Measurements from ENCODE around the gene AKR1B15.
"Not testable (repeated sequence)": the region's sequence is repeated elsewhere in the genome, so short reads cannot be mapped to it uniquely, and the experiment has no call there.

Gene AKR1B15

GRCh38 chr7:134567368-134567767, 18.5 kb downstream of the AKR1B15 start:
- DNase-seq = no peak

- DNase-seq = not testable (repeated sequence)
Measured at GRCh38 chr7:134569962-134570361, 21.1 kb downstream of the AKR1B15 start.

- DNase-seq = no peak
Measured at GRCh38 chr7:134571101-134571500, 22.2 kb downstream of the AKR1B15 start.

GRCh38 chr7:134571746-134572461, 23.0 kb downstream of the AKR1B15 start:
- DNase-seq = no peak

GRCh38 chr7:134574322-134574721, 25.4 kb downstream of the AKR1B15 start:
- DNase-seq = no peak

GRCh38 chr7:134584290-134584689, 35.4 kb downstream of the AKR1B15 start:
- no peak for DNase-seq

- DNase-seq = no peak
Measured at GRCh38 chr7:134585897-134586296, 37.0 kb downstream of the AKR1B15 start.

GRCh38 chr7:134587750-134588149, 38.8 kb downstream of the AKR1B15 start:
- DNase-seq = no peak

GRCh38 chr7:134589491-134589941, 40.6 kb downstream of the AKR1B15 start:
- DNase-seq = no peak

- DNase-seq = no peak
Measured at GRCh38 chr7:134593530-134594392, 44.9 kb downstream of the AKR1B15 start.

- no peak for DNase-seq
Measured at GRCh38 chr7:134594877-134595276, 46.0 kb downstream of the AKR1B15 start.

GRCh38 chr7:134599371-134599770, 50.5 kb downstream of the AKR1B15 start:
- DNase-seq = no peak

GRCh38 chr7:134601459-134601858, 52.5 kb downstream of the AKR1B15 start:
- DNase-seq = no peak

- no peak for DNase-seq
Measured at GRCh38 chr7:134602881-134603451, 54.1 kb downstream of the AKR1B15 start.

- peak; percentile 18 for DNase-seq
Measured at GRCh38 chr7:134605978-134606923, 57.3 kb downstream of the AKR1B15 start.

- no peak for DNase-seq
Measured at GRCh38 chr7:134611611-134612151, 62.8 kb downstream of the AKR1B15 start.

GRCh38 chr7:134612197-134612596, 63.3 kb downstream of the AKR1B15 start:
- no peak for DNase-seq

- DNase-seq = no peak
Measured at GRCh38 chr7:134613623-134614347, 64.9 kb downstream of the AKR1B15 start.

GRCh38 chr7:134616611-134617010, 67.7 kb downstream of the AKR1B15 start:
- DNase-seq = no peak

- no peak for DNase-seq
Measured at GRCh38 chr7:134618756-134619530, 70.0 kb downstream of the AKR1B15 start.
